HEK293T (cell line): ENCODE results near the gene UBAP1L.
"Not testable (repeated sequence)": the region's sequence is repeated elsewhere in the genome, so short reads cannot be mapped to it uniquely, and the experiment has no call there.

Experiments
- CTCF ChIA-PET: fragments of 350-600 bp; formaldehyde crosslinking; extraction: SDS; loops from one replicate; lab custom pipeline; 2021; ENCODE audit warnings: antibody characterized with exemption, inconsistent platforms; lab: Yijun Ruan, JAX
- POLR2A ChIA-PET: fragments of 350-600 bp; formaldehyde crosslinking; extraction: SDS; loops from one replicate; lab custom pipeline; 2020; ENCODE audit warnings: antibody characterized with exemption, inconsistent platforms; lab: Yijun Ruan, JAX
- DNase-seq: peaks from one replicate; pipeline ENCODE4 v3.0.0; 2012; ENCODE audit warnings: mixed read lengths; ENCODE audit errors: extremely low spot score
- ARNT ChIP-seq: fragments of 450-650 bp; IDR thresholded peaks from 2 replicates; pipeline ENCODE4 v1.6.1; 2017; ENCODE audit warnings: mild to moderate bottlenecking
- BHLHE40 ChIP-seq: fragments of 450-650 bp; IDR thresholded peaks from 2 replicates; pipeline ENCODE4 v1.6.1; 2016; ENCODE audit warnings: mild to moderate bottlenecking, moderate library complexity, borderline replicate concordance
- CTBP1 ChIP-seq: fragments of 450-650 bp; IDR thresholded peaks from 2 replicates; pipeline ENCODE4 v1.6.1; 2016; ENCODE audit warnings: borderline replicate concordance
- ELF4 ChIP-seq: fragments of 450-650 bp; IDR thresholded peaks from 2 replicates; pipeline ENCODE4 v1.6.1; 2017; ENCODE audit warnings: antibody characterized with exemption
- FOXA1 ChIP-seq: fragments of 450-650 bp; IDR thresholded peaks from 2 replicates; pipeline ENCODE4 v1.6.1; 2016; ENCODE audit warnings: mild to moderate bottlenecking
- FOXK2 ChIP-seq: fragments of 450-650 bp; IDR thresholded peaks from 2 replicates; pipeline ENCODE4 v1.6.1; 2016; ENCODE audit warnings: mild to moderate bottlenecking
- FOXM1 ChIP-seq: fragments of 450-650 bp; IDR thresholded peaks from 2 replicates; pipeline ENCODE4 v1.6.1; 2017; ENCODE audit warnings: mild to moderate bottlenecking, borderline replicate concordance
- HDGF ChIP-seq: fragments of 450-650 bp; IDR thresholded peaks from 2 replicates; pipeline ENCODE4 v1.6.1; 2017; ENCODE audit warnings: antibody characterized with exemption, borderline replicate concordance
- L3MBTL2 ChIP-seq: fragments of 450-650 bp; conservative IDR thresholded peaks from 2 replicates; pipeline ENCODE4 v1.6.1; 2016; ENCODE audit warnings: mild to moderate bottlenecking
- LEF1 ChIP-seq: fragments of 450-650 bp; IDR thresholded peaks from 2 replicates; pipeline ENCODE4 v1.6.1; 2017; ENCODE audit warnings: mild to moderate bottlenecking, borderline replicate concordance
- NFRKB ChIP-seq: fragments of 450-650 bp; IDR thresholded peaks from 2 replicates; pipeline ENCODE4 v1.6.1; 2016; ENCODE audit warnings: mild to moderate bottlenecking, moderate library complexity
- PKNOX1 ChIP-seq: fragments of 450-650 bp; IDR thresholded peaks from 2 replicates; pipeline ENCODE4 v1.6.1; 2016
- SP1 ChIP-seq: fragments of 450-650 bp; IDR thresholded peaks from 2 replicates; pipeline ENCODE4 v1.6.1; 2017
- SUZ12 ChIP-seq: fragments of 450-650 bp; IDR thresholded peaks from 2 replicates; pipeline ENCODE4 v1.6.1; 2016; ENCODE audit warnings: mild to moderate bottlenecking
- TARDBP ChIP-seq: fragments of 450-650 bp; IDR thresholded peaks from 2 replicates; pipeline ENCODE4 v1.6.1; 2016
- ZNF384 ChIP-seq: fragments of 450-650 bp; IDR thresholded peaks from 2 replicates; pipeline ENCODE4 v1.6.1; 2016

Gene UBAP1L

GRCh38 chr15:65100442-65100841 lies 14.6 kb downstream of the UBAP1L start:
- no peak for DNase-seq
- TF ChIP-seq TARDBP (no peak), FOXA1 (no peak), ZNF384 (no peak), ELF4 (no peak), NFRKB (no peak), FOXM1 (no peak), BHLHE40 (no peak), HDGF (no peak), LEF1 (no peak), CTBP1 (no peak), SUZ12 (no peak), SP1 (no peak), ARNT (no peak), PKNOX1 (no peak), FOXK2 (no peak), L3MBTL2 (no peak)
- CTCF ChIA-PET, result interaction anchor here (2.0 to 2.2 kb wide), 2 partner anchors 45 to 47 kb away, joined by 11 to 14 read pairs; no protein-coding TSS in a partner anchor
- POLR2A ChIA-PET, result no interaction called here

DNA sequence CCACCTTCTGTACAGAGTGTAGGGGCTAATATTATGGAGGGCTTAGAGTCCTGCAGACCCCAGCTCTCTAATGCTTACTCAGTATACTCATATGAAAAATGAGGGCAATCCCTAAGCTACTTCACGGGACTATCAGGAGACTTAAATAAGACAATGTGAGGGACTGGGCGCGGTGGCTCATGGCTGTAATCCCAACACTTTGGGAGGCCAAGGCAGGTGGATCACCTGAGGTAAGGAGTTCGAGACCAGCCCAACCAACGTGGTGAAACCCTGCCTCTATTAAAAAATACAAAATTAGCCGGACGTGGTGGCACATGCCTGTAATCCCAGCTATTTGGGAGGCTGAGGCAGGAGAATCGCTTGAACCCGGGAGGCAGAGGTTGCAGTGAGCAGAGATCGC lies 15.2 kb downstream of the UBAP1L start:
- POLR2A ChIA-PET, result interaction anchor here (0.9 to 1.2 kb wide), 2 partner anchors 34 to 205 kb away, joined by 3 read pairs; partner anchors contain the start of genes PDCD7 and RNU5B-1
- DNase-seq, CTCF ChIA-PET: not testable (repeated sequence)

DNA sequence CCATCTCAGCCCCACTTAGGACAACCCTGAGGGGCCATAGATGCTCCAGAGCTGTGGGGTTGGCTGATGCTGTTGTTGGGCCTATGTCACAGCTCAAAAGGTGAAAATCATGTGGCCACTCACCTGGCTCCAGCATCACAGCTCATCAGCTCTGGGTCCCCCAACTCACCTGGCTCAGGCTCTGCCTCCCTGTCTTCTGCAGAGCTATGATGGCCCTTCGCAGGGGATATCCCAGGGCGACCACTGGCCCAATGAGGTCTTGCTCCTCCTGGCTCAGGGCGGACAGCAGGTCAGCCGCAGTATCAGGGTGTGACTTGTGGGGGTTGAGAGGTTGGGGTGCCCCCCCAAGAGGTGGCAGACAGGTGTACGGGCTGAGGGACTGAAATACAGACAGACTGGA lies 15.7 kb downstream of the UBAP1L start:
- TF ChIP-seq CTBP1 (no peak), SUZ12 (no peak), FOXK2 (no peak), FOXM1 (no peak), L3MBTL2 (no peak), ELF4 (no peak), ARNT (no peak), LEF1 (no peak), HDGF (no peak), FOXA1 (no peak), ZNF384 (no peak)
- DNase-seq, result no peak
- CTCF ChIA-PET, result no interaction called here
- POLR2A ChIA-PET, result interaction anchor here (0.9 to 1.2 kb wide), 2 partner anchors 35 to 205 kb away, joined by 3 read pairs; partner anchors contain the start of genes PDCD7 and RNU5B-1

GRCh38 chr15:65097651-65098263 lies 17.2 kb downstream of the UBAP1L start:
- CTCF ChIA-PET, result no interaction called here
- POLR2A ChIA-PET, result no interaction called here
- TF ChIP-seq TARDBP, result no peak
- no peak for TF ChIP-seq LEF1
- no peak for TF ChIP-seq ZNF384
- TF ChIP-seq L3MBTL2, result no peak
- no peak for TF ChIP-seq CTBP1
- no peak for TF ChIP-seq SUZ12
- no peak for TF ChIP-seq NFRKB
- TF ChIP-seq FOXA1, result no peak
- no peak for TF ChIP-seq FOXM1
- TF ChIP-seq ARNT, result no peak
- no peak for TF ChIP-seq FOXK2
- TF ChIP-seq BHLHE40, result no peak
- TF ChIP-seq HDGF, result no peak
- TF ChIP-seq ELF4, result no peak
- TF ChIP-seq PKNOX1, result no peak
- TF ChIP-seq SP1, result no peak
- DNase-seq, result no peak

GRCh38 chr15:65096481-65097385 lies 18.3 kb downstream of the UBAP1L start:
- POLR2A ChIA-PET, result no interaction called here
- CTCF ChIA-PET, result no interaction called here
- TF ChIP-seq FOXA1, result no peak
- TF ChIP-seq FOXK2, result no peak
- TF ChIP-seq PKNOX1, result no peak
- no peak for TF ChIP-seq L3MBTL2
- no peak for TF ChIP-seq BHLHE40
- no peak for TF ChIP-seq CTBP1
- TF ChIP-seq FOXM1, result no peak
- TF ChIP-seq ELF4, result no peak
- TF ChIP-seq SP1, result no peak
- TF ChIP-seq HDGF, result no peak
- no peak for TF ChIP-seq ARNT
- TF ChIP-seq LEF1, result no peak
- DNase-seq, result no peak

DNA sequence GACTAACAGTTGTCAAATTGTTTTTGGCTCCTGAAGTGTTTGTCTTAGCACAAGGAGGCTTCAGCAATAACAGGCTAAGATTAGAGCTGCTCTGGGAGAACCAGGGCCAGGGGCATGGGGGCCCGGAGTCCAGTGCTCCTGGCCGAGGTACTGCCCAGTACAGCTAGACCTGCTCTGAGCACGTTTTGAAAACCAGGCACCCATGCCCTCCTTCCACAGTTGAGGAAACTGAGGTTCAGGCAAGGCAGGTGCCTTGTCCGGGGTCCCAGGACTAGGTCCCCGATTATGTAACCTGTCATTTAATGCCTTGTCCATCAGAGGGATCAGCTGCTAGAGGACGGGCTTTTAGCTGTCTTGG lies 19.3 kb downstream of the UBAP1L start:
- TF ChIP-seq FOXK2 (no peak), LEF1 (no peak), SUZ12 (no peak), NFRKB (no peak), FOXM1 (no peak), CTBP1 (no peak), ELF4 (no peak), ARNT (no peak), HDGF (no peak), SP1 (no peak), BHLHE40 (no peak)
- no peak for DNase-seq
- ChIA-PET CTCF (no interaction called here), POLR2A (no interaction called here)
